IPS DF 6.9 (cell line): ENCODE data around the gene PTPRN2.

Experiments
- DNase-seq: peaks from one replicate; pipeline ENCODE4 v3.0.0-alpha.2; 2013; ENCODE audit warnings: low read depth, low spot score
- H3K27ac ChIP-seq: one replicate; pipeline ENCODE4 v1.5.1; 2013; ENCODE audit warnings: low read length, control low read depth
- H3K27me3 ChIP-seq: 2 replicates; pipeline ENCODE4 v1.6.1; 2013; ENCODE audit warnings: mild to moderate bottlenecking, low read length; ENCODE audit not compliant: control insufficient read depth, insufficient read depth
- H3K36me3 ChIP-seq: 2 replicates; pipeline ENCODE4 v1.6.1; 2013; ENCODE audit warnings: low read length; ENCODE audit not compliant: control insufficient read depth, insufficient read depth
- H3K4me1 ChIP-seq: 2 replicates; pipeline ENCODE4 v1.6.1; 2013; ENCODE audit warnings: low read length; ENCODE audit not compliant: control insufficient read depth, insufficient read depth
- H3K4me3 ChIP-seq: 2 replicates; pipeline ENCODE4 v1.5.1; 2013; ENCODE audit warnings: mild to moderate bottlenecking, low read length
- H3K9me3 ChIP-seq: 2 replicates; pipeline ENCODE4 v1.6.1; 2013; ENCODE audit warnings: low read length, inconsistent platforms; ENCODE audit not compliant: control insufficient read depth, insufficient read depth
- WGBS: extraction: QIAGEN DNeasy Blood & Tissue Kit; methylation state at CpG from one replicate; pipeline ENCODE4 v1.1.7; 2013; ENCODE audit warnings: mixed read lengths, missing lambda C conversion rate; ENCODE audit not compliant: insufficient read length, insufficient coverage; 5-methylcytosine and 5-hydroxymethylcytosine counted together

Gene PTPRN2

GRCh38 chr7:157519246-157519645, 1068.4 kb downstream of the PTPRN2 start:
- WGBS: no CpG with 5 or more reads among the region's 10 CpGs
- no peaks in the 10 kb centered on the region; the same call in 1 of the 2 replicates for H3K36me3 ChIP-seq
- H3K4me3 ChIP-seq: no peak overlapping the region
- DNase-seq: no peak
- H3K27ac ChIP-seq: no peak overlapping the region
- no peaks in the 10 kb centered on the region; the same call in 1 of the 2 replicates for H3K4me1 ChIP-seq
- H3K9me3 ChIP-seq: peaks cover 37% of the 10 kb centered on the region
- no peaks in the 10 kb centered on the region for H3K27me3 ChIP-seq

- Histone ChIP-seq H3K9me3 (peaks cover 36% of the 10 kb centered on the region), H3K4me1 (no peaks in the 10 kb centered on the region; the same call in 1 of the 2 replicates), H3K27me3 (no peaks in the 10 kb centered on the region), H3K36me3 (no peaks in the 10 kb centered on the region; the same call in 1 of the 2 replicates), H3K4me3 (no peak overlapping the region), H3K27ac (no peak overlapping the region)
- no peak for DNase-seq
- WGBS: no CpG with 5 or more reads among the region's 6 CpGs
These were observed 1069.0 kb downstream of the PTPRN2 start for GRCh38 chr7:157518514-157519175.

GRCh38 chr7:157517782-157518513, 1069.7 kb downstream of the PTPRN2 start:
- WGBS: no CpG with 5 or more reads among the region's 10 CpGs
- H3K27me3 ChIP-seq: no peaks in the 10 kb centered on the region

GRCh38 chr7:157516911-157517781, 1070.5 kb downstream of the PTPRN2 start:
- H3K36me3 ChIP-seq: no peaks in the 10 kb centered on the region; the same call in 1 of the 2 replicates
- no peak overlapping the region for H3K4me3 ChIP-seq
- H3K27me3 ChIP-seq: no peaks in the 10 kb centered on the region
- WGBS: no CpG with 5 or more reads among the region's 25 CpGs
- H3K27ac ChIP-seq: no peak overlapping the region
- no peaks in the 10 kb centered on the region for H3K4me1 ChIP-seq
- no peak for DNase-seq
- peaks cover 29% of the 10 kb centered on the region for H3K9me3 ChIP-seq

More at GRCh38 chr7:157517782-157518513, 1069.7 kb downstream of the PTPRN2 start:
- Histone ChIP-seq H3K4me3 (no peak overlapping the region), H3K27ac (no peak overlapping the region), H3K9me3 (peaks cover 33% of the 10 kb centered on the region), H3K4me1 (no peaks in the 10 kb centered on the region), H3K36me3 (no peaks in the 10 kb centered on the region; the same call in 1 of the 2 replicates)
- DNase-seq: no peak

GRCh38 chr7:157516311-157516710, 1071.3 kb downstream of the PTPRN2 start:
- H3K9me3 ChIP-seq: peaks cover 27% of the 10 kb centered on the region
- no CpG with 5 or more reads among the region's 13 CpGs for WGBS
- no peak overlapping the region for H3K4me3 ChIP-seq
- no peak overlapping the region for H3K27ac ChIP-seq
- no peak for DNase-seq
- no peaks in the 10 kb centered on the region for H3K4me1 ChIP-seq
- H3K36me3 ChIP-seq: no peaks in the 10 kb centered on the region; the same call in 1 of the 2 replicates
- H3K27me3 ChIP-seq: no peaks in the 10 kb centered on the region

- H3K36me3 ChIP-seq: no peaks in the 10 kb centered on the region; the same call in 1 of the 2 replicates
- no peak overlapping the region for H3K27ac ChIP-seq
- no CpG with 5 or more reads among the region's 21 CpGs for WGBS
- no peaks in the 10 kb centered on the region for H3K4me1 ChIP-seq
- H3K4me3 ChIP-seq: no peak overlapping the region
- no peak for DNase-seq
- H3K9me3 ChIP-seq: peaks cover 27% of the 10 kb centered on the region
- H3K27me3 ChIP-seq: no peaks in the 10 kb centered on the region
These were observed 1072.1 kb downstream of the PTPRN2 start for GRCh38 chr7:157515342-157516041.

GRCh38 chr7:157514746-157515145, 1072.9 kb downstream of the PTPRN2 start:
- Histone ChIP-seq H3K4me1 (no peaks in the 10 kb centered on the region), H3K4me3 (no peak overlapping the region), H3K36me3 (no peaks in the 10 kb centered on the region; the same call in 1 of the 2 replicates), H3K27me3 (no peaks in the 10 kb centered on the region), H3K9me3 (peaks cover 27% of the 10 kb centered on the region), H3K27ac (no peak overlapping the region)
- WGBS: no CpG with 5 or more reads among the region's 6 CpGs
- DNase-seq: no peak

GRCh38 chr7:157514306-157514705, 1073.3 kb downstream of the PTPRN2 start:
- no peak overlapping the region for H3K27ac ChIP-seq
- no CpG with 5 or more reads among the region's 11 CpGs for WGBS
- peaks cover 27% of the 10 kb centered on the region for H3K9me3 ChIP-seq
- no peaks in the 10 kb centered on the region for H3K4me1 ChIP-seq
- H3K27me3 ChIP-seq: no peaks in the 10 kb centered on the region
- no peak overlapping the region for H3K4me3 ChIP-seq
- no peaks in the 10 kb centered on the region; the same call in 1 of the 2 replicates for H3K36me3 ChIP-seq
- no peak for DNase-seq

GRCh38 chr7:157513682-157514081, 1073.9 kb downstream of the PTPRN2 start:
- H3K27me3 ChIP-seq: no peaks in the 10 kb centered on the region
- no peak overlapping the region for H3K27ac ChIP-seq
- no peaks in the 10 kb centered on the region; the same call in 1 of the 2 replicates for H3K36me3 ChIP-seq
- H3K4me1 ChIP-seq: no peaks in the 10 kb centered on the region
- whole genome bisulfite sequencing: no CpG with 5 or more reads among the region's 16 CpGs
- peaks cover 26% of the 10 kb centered on the region for H3K9me3 ChIP-seq
- no peak for DNase-seq
- H3K4me3 ChIP-seq: no peak overlapping the region
